ENCODE results near the gene TTBK1. TPM values are rescaled to one million over a fixed set of nuclear protein-coding genes. Genes with fewer than 3 reads are reported as not detected.

TTBK1 gene
- total RNA-seq, 2 experiments from 2014 or later, result 0.09 to 0.11 TPM

GRCh38 chr6:43296780-43297497 is 53.7 kb downstream of the TTBK1 start:
- Mint-ChIP-seq H3K27ac (no peak overlapping the region), H3K36me3 (ENCODE audit: low read depth) (no peaks in the 10 kb centered on the region), H3K9me3 (no peaks in the 10 kb centered on the region), H3K27me3 (peaks cover 2% of the 10 kb centered on the region), H3K4me1 (ENCODE audit: low read depth) (no peaks in the 10 kb centered on the region), H3K4me3 (no peak overlapping the region)
- ATAC-seq (no peak), DNase-seq (no peak)
- POLR2A ChIA-PET, result interaction anchor here (0.5 to 1.1 kb wide), 4 partner anchors 25 to 857 kb away, joined by 3 read pairs; no protein-coding TSS in a partner anchor
- CTCF ChIA-PET, result interaction anchor here (0.9 to 4.0 kb wide), 8 partner anchors 11 to 210 kb away, joined by 3 to 25 read pairs (median 4); partner anchors contain the start of genes CRIP3 and DNPH1
- TF ChIP-seq CTCF (IDR thresholded peaks at IDR 0.05), result no peak
- intact Hi-C loops (cut with micrococcal nuclease), result no loop called here

GRCh38 chr6:43297644-43298564 is 54.6 kb downstream of the TTBK1 start, which contains the start of gene SLC22A7:
SLC22A7 (plus strand) TSS chr6:43298260; CDS start chr6:43298359, 99 bp downstream.
- Mint-ChIP-seq H3K27me3 (peaks cover 2% of the 10 kb centered on the region), H3K36me3 (ENCODE audit: low read depth) (no peaks in the 10 kb centered on the region), H3K4me3 (no peak within 1 kb of the TSS), H3K27ac (no peak within 1 kb of the TSS), H3K9me3 (no peaks in the 10 kb centered on the region), H3K4me1 (ENCODE audit: low read depth) (no peaks in the 10 kb centered on the region)
- POLR2A ChIA-PET, result interaction anchor here (0.7 to 1.1 kb wide), 3 partner anchors 26 to 142 kb away, joined by 3 read pairs; no protein-coding TSS in a partner anchor
- TF ChIP-seq CTCF (IDR thresholded peaks at IDR 0.05), result no peak
- intact Hi-C loops (cut with micrococcal nuclease), result no loop called here
- DNase-seq (no peak), ATAC-seq (no peak)
- CTCF ChIA-PET, result interaction anchor here (1.0 to 4.0 kb wide), 5 partner anchors 10 to 161 kb away, joined by 3 to 25 read pairs (median 3); partner anchors contain the start of gene CRIP3

- CTCF ChIA-PET, result interaction anchor here (1.0 to 4.0 kb wide), 3 partner anchors 10 to 160 kb away, joined by 3 to 25 read pairs (median 3); partner anchors contain the start of gene CRIP3
- TF ChIP-seq CTCF (IDR thresholded peaks at IDR 0.05), result no peak
- POLR2A ChIA-PET, result no interaction called here
Observed at GRCh38 chr6:43298565-43299337, 55.5 kb downstream of the TTBK1 start.

GRCh38 chr6:43299338-43300293 is 56.3 kb downstream of the TTBK1 start:
- Mint-ChIP-seq H3K27me3 (peaks cover 2% of the 10 kb centered on the region), H3K36me3 (ENCODE audit: low read depth) (no peaks in the 10 kb centered on the region), H3K4me3 (no peak overlapping the region), H3K4me1 (ENCODE audit: low read depth) (no peaks in the 10 kb centered on the region), H3K9me3 (no peaks in the 10 kb centered on the region), H3K27ac (no peak overlapping the region)
- no peak for TF ChIP-seq CTCF (IDR thresholded peaks at IDR 0.05)
- ATAC-seq (no peak), DNase-seq (no peak)
- intact Hi-C loops (cut with micrococcal nuclease), result no loop called here
- ChIA-PET POLR2A (no interaction called here), CTCF (interaction anchor here (4.0 kb wide), 1 partner anchor 9 kb away, joined by 25 read pairs; the partner anchor contains the start of gene CRIP3)

More at GRCh38 chr6:43298565-43299337, 55.5 kb downstream of the TTBK1 start:
- H3K4me1 Mint-ChIP-seq (ENCODE audit: low read depth), result no peaks in the 10 kb centered on the region
- DNase-seq, result no peak
- no peak overlapping the region for H3K27ac Mint-ChIP-seq
- intact Hi-C loops (cut with micrococcal nuclease), result no loop called here
- H3K36me3 Mint-ChIP-seq (ENCODE audit: low read depth), result no peaks in the 10 kb centered on the region
- H3K9me3 Mint-ChIP-seq, result no peaks in the 10 kb centered on the region
- peaks cover 2% of the 10 kb centered on the region for H3K27me3 Mint-ChIP-seq
- no peak overlapping the region for H3K4me3 Mint-ChIP-seq
- ATAC-seq, result no peak

Data from activated CD8-positive, alpha-beta T cell treated with anti-CD3 and anti-CD28 coated beads for 36 hours (primary cell).